Endothelial cell of umbilical vein (primary cell): ENCODE results near the gene CYFIP1.

Source experiments
- CTCF ChIP-seq, 2 donors: IDR thresholded peaks; 1 replicate in 1 of 2; 2 replicates in 1 of 2; pipeline ENCODE4 v1.5.1; 2011; ENCODE audit warnings: low read length in 2 of 2, mild to moderate bottlenecking in 2 of 2, moderate library complexity in 2 of 2, control low read depth in 1 of 2, inconsistent platforms in 1 of 2, low read depth in 1 of 2; ENCODE audit not compliant: insufficient read depth in 1 of 2; ENCODE audit errors: extremely low read depth in 1 of 2
- EZH2 ChIP-seq: IDR thresholded peaks from 2 replicates; pipeline ENCODE4 v1.6.1; 2012; ENCODE audit warnings: borderline replicate concordance, low read depth, mild to moderate bottlenecking, moderate library complexity, low read length, inconsistent platforms; ENCODE audit not compliant: severe bottlenecking
- FOS ChIP-seq: IDR thresholded peaks from 2 replicates; pipeline ENCODE4 v1.6.1; 2011; ENCODE audit warnings: mild to moderate bottlenecking, low read length, moderate library complexity, borderline replicate concordance; ENCODE audit not compliant: insufficient read depth
- JUN ChIP-seq: IDR thresholded peaks from 2 replicates; pipeline ENCODE4 v1.6.1; 2011; ENCODE audit warnings: borderline replicate concordance, low read depth; ENCODE audit not compliant: insufficient read length, insufficient read depth
- MAX ChIP-seq: IDR thresholded peaks from 2 replicates; pipeline ENCODE4 v1.6.1; 2011; ENCODE audit not compliant: insufficient read depth, insufficient read length
- MYC ChIP-seq: IDR thresholded peaks from one replicate; pipeline ENCODE4 v1.6.1; 2011; ENCODE audit warnings: mild to moderate bottlenecking, low read depth, low read length
- POLR2A ChIP-seq: IDR thresholded peaks from 2 replicates; pipeline ENCODE4 v1.6.1; 2012; ENCODE audit warnings: low read depth, mild to moderate bottlenecking, control low read depth, low read length
- POLR2AphosphoS5 ChIP-seq: IDR thresholded peaks from 2 replicates; pipeline ENCODE4 v1.6.1; 2012; ENCODE audit warnings: low read depth, mild to moderate bottlenecking, control low read depth, low read length, moderate library complexity; ENCODE audit not compliant: insufficient read depth

- TF ChIP-seq POLR2AphosphoS5 (no peak), CTCF (IDR thresholded peaks at IDR 0.05; ENCODE audit: extremely low read depth in 1 of 2, insufficient read depth in 1 of 2, low read depth in 1 of 2, low read length in 2 of 2) (no peak), POLR2A (no peak), EZH2 (no peak), MYC (no peak), FOS (no peak), MAX (no peak), JUN (no peak)
These were observed 13.7 kb downstream of the CYFIP1 start for GRCh38 chr15:22966321-22967083.
